ENCODE data around the gene ABCG8.

DNA sequence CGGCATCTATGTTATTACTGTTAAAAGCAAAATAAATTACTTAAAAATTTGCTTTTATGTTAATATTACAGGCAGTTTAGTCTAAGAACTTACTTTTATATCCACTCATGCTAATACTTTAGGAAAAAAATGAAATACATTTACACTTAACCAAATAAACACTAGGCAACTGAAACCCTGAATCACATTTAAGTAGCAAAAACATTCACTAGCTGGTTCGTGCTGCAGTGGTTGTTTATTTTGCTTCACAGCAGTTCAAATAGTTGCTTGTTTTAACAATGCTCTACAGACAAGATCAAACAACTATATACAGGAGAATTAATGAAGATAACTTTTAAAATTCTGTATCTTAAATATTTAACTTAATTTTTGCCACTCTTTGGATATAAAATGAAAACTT is 60.8 kb downstream of the ABCG8 start:
- TF ChIP-seq, protein P1, sequence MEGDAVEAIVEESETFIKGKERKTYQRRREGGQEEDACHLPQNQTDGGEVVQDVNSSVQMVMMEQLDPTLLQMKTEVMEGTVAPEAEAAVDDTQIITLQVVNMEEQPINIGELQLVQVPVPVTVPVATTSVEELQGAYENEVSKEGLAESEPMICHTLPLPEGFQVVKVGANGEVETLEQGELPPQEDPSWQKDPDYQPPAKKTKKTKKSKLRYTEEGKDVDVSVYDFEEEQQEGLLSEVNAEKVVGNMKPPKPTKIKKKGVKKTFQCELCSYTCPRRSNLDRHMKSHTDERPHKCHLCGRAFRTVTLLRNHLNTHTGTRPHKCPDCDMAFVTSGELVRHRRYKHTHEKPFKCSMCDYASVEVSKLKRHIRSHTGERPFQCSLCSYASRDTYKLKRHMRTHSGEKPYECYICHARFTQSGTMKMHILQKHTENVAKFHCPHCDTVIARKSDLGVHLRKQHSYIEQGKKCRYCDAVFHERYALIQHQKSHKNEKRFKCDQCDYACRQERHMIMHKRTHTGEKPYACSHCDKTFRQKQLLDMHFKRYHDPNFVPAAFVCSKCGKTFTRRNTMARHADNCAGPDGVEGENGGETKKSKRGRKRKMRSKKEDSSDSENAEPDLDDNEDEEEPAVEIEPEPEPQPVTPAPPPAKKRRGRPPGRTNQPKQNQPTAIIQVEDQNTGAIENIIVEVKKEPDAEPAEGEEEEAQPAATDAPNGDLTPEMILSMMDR (conservative IDR thresholded peaks at IDR 0.05; ENCODE audit: low read length), result no peak
- no peak for TF ChIP-seq EZH2phosphoT487 (IDR thresholded peaks at IDR 0.05; ENCODE audit: borderline replicate concordance)

Measured in Loucy (cell line).